ENCODE measurements around the gene EGFL8.
"Not testable (repeated sequence)": the region's sequence is repeated elsewhere in the genome, so short reads cannot be mapped to it uniquely, and the experiment has no call there.

Gene EGFL8

DNA sequence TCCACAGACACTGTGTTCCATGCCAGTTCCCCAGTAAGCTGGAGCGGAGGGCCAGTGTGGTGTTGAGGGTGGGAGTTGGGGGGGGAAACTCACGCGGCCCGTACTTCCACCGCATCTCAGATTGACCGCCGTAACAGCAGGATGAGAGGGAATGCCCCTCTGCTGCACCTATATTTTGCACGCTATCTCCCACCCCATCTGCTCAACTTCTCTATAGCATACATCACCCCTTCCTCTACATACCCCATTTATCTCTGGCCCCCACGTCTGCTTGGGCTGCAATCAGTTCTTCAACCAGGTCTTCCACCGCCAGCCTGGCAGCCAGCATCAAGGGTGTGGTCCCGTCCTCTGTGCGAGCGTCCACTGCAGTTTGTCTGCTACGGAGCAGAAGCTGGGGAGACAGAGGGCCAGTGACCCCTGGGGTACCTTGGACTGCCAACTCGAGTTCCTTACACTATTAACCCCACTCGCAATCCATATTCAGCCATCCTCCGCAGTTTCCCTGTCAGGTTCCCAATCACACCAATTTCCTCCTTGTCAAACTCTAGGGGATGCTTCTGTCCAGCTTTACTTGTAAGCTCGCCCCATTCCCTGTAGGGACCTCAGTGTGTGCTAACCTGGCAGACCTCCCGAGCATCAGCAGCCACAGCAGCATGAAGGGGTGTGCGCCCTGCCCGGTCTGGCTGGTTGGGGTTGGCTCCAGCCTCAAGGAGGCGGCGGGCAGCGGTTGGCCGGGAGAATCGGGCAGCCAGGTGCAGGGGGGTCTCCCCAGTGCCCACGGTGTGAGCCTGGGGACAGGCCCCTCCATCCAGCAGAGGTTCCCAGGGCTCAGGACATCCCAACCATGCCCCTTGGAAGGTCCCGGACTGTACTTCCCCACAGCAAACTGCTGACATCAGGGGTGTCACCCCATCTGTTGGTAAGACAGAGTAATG lies 32.6 kb downstream of the EGFL8 start:
- no peak for DNase-seq

DNA sequence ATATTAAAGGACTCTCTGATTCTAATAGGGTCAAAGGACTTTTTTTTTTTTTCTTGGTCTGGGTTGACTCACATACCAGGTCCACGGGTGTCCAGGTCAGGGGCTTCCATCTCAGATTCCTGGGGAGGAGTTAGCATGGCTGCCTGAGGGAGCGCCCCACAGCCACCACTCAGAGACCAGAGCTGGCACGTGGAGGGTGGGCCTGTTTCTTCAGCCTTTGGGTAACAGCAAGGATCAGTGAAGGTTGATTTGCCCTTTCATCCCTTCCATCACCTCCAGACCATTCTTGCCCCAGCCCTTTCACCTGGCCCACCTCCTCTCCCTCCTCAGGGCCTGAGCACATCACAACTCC lies 33.9 kb downstream of the EGFL8 start:
- DNase-seq = no peak

DNA sequence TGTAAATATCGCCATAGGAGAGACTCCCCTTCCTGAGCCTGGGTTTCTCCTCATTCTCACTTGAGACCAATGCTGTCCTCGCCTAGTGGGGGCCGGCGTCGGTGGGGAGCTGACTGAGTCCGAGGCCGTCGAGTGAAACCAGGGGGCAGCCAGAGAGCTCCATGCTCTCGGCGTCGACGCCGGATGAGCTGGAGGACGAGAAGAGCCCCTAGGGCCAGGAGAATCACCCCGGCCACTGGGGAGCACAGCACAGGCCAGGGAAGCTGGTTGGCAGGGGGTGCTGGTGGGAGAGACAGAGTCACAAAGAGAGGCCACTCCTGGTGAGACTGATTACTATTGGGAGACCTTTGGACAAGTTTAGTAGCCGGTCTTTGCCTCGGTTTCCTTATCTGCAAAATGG lies 34.5 kb downstream of the EGFL8 start:
- DNase-seq = no peak

DNA sequence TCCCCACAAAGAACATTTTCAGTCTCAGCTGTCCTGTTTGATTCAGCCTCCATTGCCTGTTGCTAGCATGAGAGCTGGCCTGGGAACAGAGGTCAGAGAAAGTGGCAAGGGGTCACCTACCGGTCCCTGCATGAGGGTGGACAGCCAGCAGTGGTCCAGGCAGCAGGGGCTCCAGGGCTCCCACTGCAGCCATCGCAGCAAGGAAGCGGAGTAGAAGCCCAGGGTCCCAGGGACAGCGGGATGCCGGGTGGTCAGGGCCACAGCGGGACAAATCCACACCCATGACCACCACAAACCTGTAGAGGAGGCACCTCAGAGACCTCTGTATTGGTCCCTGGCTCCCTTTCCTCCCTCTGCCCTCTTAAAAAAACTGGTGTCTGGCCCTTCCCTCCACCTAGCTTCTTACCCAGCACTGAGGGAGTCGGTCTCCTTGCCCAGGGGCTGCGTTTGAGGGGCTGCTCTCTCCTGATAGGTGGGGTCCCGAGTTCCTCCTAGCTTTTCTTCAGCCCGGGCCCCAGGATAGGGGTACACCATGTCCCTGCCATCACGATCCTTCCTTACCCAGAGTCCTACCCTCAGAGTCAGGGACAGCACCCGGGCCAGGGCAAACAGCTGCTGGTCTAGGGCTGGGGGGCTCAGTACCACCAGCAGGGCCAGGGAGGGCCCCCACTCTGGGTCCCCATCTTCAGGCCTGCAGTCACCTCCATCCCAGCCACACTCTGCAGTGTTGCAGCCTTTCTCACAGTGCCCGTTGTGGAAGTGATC lies 36.5 kb downstream of the EGFL8 start:
- DNase-seq = no peak

DNA sequence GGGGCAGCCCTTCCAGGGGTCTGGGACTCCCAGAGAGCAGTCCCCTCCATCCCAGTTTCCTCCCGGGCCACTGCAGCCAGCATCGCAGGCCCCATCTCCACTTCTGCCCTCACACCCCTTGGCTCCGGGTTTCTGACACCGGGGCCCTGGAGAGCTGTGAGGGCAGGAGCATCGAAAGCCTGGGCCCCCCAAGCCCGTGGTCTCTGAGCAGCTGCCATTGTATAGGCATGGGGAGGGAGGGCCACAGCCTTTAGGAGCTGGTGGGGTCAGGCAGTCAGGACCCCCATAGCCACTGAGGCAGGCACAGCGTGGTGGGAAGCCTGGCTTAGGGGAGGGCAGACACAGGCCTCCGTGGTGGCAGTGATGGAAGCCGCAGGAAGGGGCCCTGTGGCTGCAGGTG lies 37.8 kb downstream of the EGFL8 start:
- no peak for DNase-seq

DNA sequence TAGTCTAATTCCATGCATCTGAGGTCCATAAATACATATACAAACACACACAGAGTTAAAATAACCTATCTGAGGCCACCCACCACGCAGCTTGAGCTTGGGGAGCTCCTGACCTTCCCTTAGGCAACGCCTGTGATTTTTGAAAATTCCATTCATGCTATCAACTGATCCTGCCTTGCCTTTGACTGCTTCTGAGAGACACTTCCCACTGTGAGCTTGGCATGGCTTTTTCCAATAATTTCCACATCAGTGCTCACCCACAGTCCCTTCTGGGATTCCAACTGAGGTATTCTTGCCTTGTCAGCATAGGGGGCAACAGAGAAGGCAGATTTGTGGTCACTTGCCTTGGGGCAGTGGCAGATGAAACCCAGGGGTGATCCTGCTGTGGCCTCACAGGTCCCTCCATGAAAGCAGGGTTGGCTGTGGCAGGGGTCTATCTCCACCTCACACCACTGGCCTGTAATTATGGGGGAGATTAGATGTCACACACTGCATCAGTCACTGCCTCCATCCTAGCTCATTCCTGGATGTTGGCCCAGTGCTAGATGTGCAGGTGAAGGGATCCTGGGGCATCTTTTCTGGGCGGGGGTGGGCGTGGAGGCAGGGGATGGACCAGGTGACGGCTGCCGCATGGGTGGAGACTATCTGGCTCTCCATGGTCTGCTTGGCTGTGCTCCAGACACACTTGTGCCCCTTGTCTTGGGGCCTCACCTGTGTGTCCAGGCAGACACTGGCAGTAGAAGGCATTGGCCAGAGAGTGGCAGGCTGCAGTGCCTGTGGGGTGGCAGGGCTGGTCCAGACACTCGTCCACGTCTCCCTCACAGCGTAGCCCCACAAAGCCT lies 39.3 kb downstream of the EGFL8 start:
- no peak for DNase-seq

DNA sequence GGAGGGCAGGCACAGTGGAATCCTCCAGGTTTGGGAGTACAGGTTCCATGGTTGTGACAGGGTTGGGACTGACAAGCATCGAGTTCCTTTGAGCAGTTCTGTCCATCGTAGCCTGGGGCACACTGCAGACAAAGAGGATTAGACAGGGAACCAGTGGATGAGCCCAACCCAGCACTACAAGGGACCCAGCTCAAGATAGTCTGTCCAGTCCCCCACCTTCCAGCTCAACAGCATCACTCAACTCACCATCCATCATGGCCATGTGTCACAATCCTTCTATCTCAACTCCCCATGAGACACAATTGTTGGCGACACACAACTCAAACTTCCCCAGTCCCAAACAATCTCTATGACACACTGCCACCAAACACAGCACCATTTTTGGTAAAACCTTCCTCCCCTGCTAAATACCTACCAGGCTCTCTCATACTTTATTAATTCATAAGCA lies 39.9 kb downstream of the EGFL8 start:
- no peak for DNase-seq

DNA sequence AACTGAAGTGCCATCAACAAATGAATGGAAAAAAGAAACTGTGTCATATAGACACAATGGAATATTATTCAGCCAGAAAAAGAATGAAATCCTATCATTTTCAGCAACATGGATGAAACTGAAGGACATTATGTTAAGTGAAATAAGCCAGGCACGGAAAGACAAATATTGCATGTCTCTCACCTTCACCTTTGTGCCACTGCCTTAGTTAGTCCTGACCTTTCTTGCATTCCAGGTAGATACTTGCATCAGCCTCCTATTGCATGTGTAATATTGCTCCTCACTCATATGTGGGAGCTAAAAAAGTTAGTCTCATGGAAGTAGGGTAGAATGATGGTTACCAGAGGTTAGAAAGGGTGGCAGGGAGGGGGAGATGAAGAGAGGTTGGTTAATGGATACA lies 44.6 kb downstream of the EGFL8 start:
- no peak for DNase-seq

DNA sequence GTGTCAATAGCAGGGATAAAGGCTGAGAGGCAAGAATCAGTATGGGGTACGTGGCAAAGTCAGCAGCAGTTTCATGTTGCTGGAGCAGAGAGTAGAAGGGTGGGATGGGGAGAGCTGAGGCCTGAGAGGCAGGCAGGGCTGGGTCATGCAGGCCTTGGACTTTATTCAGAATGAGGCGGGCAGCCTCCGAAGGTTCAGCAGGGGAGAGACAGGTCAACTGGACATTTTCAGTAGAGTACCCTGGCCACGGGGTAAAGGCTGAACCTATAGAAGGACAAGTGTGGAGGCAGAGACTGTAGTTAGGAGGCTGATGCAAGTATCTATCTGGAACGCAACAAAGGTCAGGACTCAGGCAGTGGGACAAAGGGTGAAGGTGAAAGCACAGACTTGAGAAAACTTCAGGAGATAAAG lies 45.8 kb downstream of the EGFL8 start:
- no peak for DNase-seq

DNA sequence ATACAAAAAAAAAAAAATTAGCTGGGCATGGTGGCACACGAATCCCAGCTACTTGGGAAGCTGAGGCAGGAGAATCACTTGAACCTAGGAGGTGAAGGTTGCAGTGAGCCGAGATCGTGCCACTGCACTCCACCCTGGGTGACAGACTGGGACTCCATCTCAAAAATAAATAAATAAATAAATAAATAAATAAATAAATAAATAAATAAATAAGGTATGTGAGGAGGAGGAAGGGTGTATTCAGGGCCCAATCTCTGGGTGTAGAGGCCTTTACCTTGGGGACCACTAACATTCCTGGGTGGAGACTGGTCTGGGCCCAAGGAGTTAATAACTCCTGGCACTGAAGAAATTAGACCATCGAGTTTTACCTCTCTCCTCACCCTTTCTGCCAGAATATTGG lies 47.0 kb downstream of the EGFL8 start:
- DNase-seq = not testable (repeated sequence)

DNA sequence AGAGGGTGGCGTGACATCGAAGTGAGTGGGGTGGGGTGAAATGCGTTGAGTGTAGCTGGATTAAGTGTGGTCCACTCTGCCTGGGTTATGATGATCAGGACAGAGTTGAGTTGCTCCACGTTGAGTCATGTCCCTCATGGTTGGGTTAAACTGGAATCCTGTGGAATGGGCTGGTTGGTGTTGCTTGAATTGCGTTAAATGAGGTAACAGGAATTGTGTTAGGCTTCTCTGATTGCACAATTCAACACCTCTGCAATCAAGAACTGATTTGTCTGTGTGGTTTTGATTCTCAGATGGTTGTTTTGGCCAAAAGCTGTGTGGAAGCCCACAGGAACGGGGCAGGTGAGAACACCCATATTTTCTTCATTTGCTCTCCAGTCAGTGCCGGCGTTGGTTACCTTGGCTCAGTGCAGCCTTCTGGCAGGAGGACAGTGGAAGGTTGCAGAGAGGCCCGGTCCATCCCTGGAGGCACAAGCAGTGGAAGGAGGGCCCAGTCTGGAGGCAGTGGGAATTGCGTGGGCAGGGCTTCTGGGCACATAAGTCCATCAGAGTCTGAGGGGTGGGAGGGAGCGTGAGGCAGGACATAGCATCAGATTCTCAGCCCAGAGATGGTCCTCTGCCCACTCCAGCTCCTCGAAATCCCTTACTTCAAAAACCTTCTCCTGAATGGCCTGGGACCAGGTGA lies 47.8 kb downstream of the EGFL8 start:
- no peak for DNase-seq

DNA sequence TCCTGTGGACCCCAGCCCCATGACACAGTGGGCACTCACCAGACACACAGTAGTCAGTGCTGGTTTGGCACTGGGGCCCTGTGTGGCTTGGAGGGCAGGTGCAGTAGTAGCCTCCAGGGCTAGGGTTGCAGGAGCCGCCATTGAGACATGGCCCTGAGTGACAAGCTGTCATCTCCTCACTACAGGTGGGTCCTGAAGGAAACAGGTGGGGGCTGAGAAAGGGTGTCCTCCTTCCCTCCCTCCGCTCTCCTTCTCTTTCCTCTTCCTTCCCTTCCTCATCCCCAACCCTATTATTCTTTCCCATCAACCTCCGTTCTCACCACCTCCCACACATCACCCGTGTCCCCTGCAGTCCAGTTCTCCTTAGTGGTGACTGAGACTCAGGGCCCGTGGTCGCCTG lies 49.3 kb downstream of the EGFL8 start:
- DNase-seq = no peak

DNA sequence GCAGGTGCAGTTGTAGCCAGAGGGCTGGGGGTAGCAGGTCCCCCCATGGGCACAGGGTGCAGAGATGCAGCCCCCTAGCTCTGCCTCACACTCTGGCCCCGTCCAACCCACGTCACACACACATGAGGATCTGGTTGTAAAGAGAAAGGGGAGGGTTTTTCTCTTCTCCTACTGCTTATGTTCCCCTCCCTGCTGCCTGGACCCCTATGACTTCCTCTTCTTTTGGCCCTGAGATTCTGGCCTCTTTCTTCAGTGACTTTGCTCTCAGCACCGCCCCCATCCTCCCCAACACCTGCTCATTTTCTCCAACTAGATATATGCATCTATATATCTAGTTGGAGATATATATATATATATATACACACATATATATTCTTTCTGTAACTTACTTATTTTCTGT lies 49.7 kb downstream of the EGFL8 start:
- no peak for DNase-seq

DNA sequence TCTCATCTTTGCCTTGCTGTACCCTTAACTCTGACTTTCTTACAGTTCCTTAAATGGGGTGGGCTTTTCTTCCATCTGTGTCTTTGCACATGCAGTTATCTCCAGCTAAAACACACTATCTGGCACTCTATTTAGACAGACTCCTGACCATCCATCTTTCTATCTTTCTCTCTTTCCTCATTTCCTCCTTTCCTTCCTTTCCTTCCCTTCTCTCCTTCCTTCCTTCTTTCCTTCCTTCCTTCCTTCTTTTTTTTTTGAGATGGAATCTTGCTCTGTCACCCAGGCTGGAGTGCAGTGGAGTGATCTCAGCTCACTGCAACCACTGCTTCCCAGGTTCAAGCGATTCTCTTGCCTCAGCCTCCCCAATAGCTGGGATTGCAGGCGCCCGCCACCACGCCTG lies 51.2 kb downstream of the EGFL8 start:
- DNase-seq = no peak

DNA sequence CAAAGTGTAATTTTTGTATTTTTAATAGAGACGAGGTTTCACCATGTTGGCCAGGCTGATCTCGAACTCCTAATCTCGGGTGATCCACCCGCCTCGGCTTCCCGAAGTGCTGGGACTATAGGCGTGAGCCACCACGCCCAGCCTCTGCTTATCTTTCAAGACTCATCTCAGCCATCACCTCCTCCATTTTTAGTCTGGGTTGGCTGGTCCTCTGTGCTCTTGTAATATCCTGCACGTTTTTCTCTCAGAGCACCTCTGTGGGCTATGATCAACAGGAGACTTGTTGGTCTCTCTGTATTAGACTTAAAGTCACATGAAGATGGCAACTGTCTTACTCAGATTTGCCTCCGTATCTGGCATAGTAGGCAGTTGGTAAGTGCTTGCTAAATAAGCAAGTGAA lies 51.9 kb downstream of the EGFL8 start:
- DNase-seq = no peak

DNA sequence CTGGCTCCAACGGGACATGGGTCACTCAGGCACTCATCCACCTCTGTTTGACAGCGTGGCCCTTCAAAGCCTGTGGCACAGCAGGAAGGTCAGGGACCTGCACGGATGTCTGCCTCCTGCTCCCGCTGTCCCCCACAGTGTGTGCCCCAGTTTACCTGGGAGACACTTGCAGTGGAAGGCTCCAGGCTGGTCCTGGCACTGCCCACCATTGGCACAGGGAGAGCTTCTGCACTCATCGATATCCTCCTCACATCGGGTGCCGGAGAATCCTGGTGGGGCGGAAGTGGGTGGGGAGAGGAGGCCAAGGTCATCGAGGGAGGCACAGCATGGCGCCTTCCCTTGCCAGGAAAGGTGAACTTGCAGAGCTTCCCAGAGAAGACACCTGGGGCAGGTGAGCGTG lies 52.6 kb downstream of the EGFL8 start:
- DNase-seq = no peak

Data from fibroblast of skin of abdomen (primary cell).